Measurements from ENCODE around the gene HSH2D. TPM values are rescaled to one million over a fixed set of nuclear protein-coding genes. Genes with fewer than 3 reads are reported as not detected.

Gene HSH2D
- total and polyA plus RNA-seq, 2 of the 13 experiments (the other 11 are each of a cell fraction or from before 2014, with no cell fraction given): 0.69 to 3.2 TPM

DNA sequence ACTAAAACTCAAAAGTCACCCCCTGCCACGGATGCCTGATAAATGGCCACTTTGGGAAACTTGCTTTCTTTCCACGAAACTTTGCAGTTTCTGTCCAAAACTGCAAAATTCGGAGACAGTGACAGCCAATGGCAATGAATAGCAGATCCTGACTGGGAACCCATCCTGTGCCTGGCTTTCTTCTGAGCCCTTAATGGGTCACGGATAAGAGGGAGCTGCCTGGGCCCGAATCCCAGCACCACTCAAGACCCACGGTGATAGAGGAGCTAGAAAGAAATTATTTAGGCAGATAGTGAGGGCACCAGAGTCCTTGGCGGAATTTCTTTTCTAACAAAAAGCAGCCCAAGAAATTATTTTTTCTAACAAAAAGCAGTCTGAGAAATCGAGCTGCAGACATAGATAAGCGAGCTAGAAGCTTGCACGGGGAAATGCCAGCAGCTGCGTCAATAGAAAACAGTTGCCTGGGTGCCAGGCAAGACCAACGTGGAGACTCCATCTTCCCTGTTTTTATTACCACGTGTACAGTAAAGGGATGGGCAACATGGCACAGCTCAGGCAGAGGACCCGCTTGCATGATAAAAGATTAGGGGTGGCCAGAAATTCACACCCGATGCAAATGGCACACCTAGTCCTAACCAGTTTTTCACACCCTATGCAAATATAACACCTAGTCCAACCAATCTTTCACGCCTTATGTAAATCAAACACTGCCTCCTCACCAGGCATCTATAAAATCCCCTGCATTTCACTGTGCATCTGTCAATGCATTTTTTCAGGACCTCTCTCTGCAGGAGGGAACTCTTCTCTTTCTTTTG, 7.1 kb upstream of the HSH2D start (continued):
- TF ChIP-seq PREB (CRISPR knock-in tag; IDR thresholded peaks at IDR 0.05): no peak
- TF ChIP-seq FOSL1 (CRISPR knock-in tag; IDR thresholded peaks at IDR 0.05; ENCODE audit: borderline replicate concordance): no peak
- TF ChIP-seq, protein P1, sequence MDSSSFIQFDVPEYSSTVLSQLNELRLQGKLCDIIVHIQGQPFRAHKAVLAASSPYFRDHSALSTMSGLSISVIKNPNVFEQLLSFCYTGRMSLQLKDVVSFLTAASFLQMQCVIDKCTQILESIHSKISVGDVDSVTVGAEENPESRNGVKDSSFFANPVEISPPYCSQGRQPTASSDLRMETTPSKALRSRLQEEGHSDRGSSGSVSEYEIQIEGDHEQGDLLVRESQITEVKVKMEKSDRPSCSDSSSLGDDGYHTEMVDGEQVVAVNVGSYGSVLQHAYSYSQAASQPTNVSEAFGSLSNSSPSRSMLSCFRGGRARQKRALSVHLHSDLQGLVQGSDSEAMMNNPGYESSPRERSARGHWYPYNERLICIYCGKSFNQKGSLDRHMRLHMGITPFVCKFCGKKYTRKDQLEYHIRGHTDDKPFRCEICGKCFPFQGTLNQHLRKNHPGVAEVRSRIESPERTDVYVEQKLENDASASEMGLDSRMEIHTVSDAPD (CRISPR knock-in tag; IDR thresholded peaks at IDR 0.05): no peak
- no peak for TF ChIP-seq FUBP1 (CRISPR knock-in tag; IDR thresholded peaks at IDR 0.05; ENCODE audit: borderline replicate concordance)

DNA sequence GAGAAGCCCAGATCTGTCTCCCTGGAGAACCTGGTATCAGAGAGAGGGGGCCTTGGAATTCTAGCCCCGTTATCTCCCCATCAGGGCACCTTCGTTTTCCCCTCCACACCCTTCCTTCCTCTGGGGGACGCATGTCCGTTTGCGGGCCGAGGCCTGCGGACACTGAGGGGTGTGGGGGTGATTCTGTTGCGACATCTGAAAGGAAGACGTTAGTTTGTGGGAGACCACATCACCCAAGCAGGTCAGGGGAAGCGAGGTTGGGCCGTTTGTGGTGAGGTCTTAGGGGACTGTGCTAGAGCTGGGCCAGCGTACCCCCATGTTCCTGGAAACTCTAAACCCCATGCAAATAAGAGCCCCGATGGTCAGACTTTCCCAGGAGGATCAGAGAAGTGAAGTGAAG, 3.7 kb upstream of the HSH2D start:
- intact Hi-C loops (cut with micrococcal nuclease; ENCODE audit: unreplicated experiment) (no loop called here), in situ Hi-C loops (cut with HindIII; ENCODE audit: extremely low pct_ligation_motif_present, low pct_unique_long_range_greater_than_20kb) (no loop called here)
- Histone ChIP-seq H3K9ac (ENCODE audit: insufficient read depth, low read depth, low read length) (no peak overlapping the region), H3K27me3 (ENCODE audit: control insufficient read depth in 1 of 2, insufficient read depth in 2 of 2, low read length in 2 of 2) (no peaks in the 10 kb centered on the region), H2AFZ (ENCODE audit: low read length) (no peak overlapping the region), H3K4me3 (replicated peaks in 1 of 3; ENCODE audit: insufficient read depth in 1 of 3, low read depth in 2 of 3, low read length in 3 of 3) (no peak overlapping the region), H3K27ac (ENCODE audit: extremely low read length, insufficient read depth, low read length) (no peak overlapping the region), H3K4me1 (ENCODE audit: insufficient read depth, low read length) (peaks cover 24% of the 10 kb centered on the region), H3K4me2 (ENCODE audit: low read depth, low read length) (0 out of 2 replicates have a peak overlapping the region, but pooled peaks have one; percentile 3), H3K36me3 (replicated peaks in 1 of 2; ENCODE audit: control insufficient read depth in 1 of 2, insufficient read depth in 2 of 2, low read length in 2 of 2) (no peaks in the 10 kb centered on the region; a peak in 1 of 5 replicates), H4K20me1 (ENCODE audit: insufficient read depth, low read length) (no peaks in the 10 kb centered on the region), H3K9me3 (ENCODE audit: low read length) (no peaks in the 10 kb centered on the region), H3K79me2 (ENCODE audit: insufficient read depth, low read length) (no peaks in the 10 kb centered on the region)
- CTCF ChIA-PET (ENCODE audit: low intra/inter-chr PET ratio, low total read pairs): no interaction called here
- FAIRE-seq (no peak), ATAC-seq (no peak), DNase-seq (ENCODE audit: low spot score) (no peak)
- POLR2A ChIA-PET: interaction anchor here (0.6 kb wide), 1 partner anchor 50 kb away, joined by 3 read pairs; no protein-coding TSS in a partner anchor
- BruUV-seq (replicated peaks): no TSS peak
- WGBS (ENCODE audit: low lambda C conversion rate): 41% methylated on average over 12 of the region's 13 CpGs
- no peak for TF ChIP-seq CENPT (CRISPR knock-in tag; IDR thresholded peaks at IDR 0.05; ENCODE audit: low read depth)
- TF ChIP-seq TMF1 (CRISPR knock-in tag; IDR thresholded peaks at IDR 0.05; ENCODE audit: low read depth): no peak
- TF ChIP-seq PCBP1 (IDR thresholded peaks at IDR 0.05; ENCODE audit: borderline replicate concordance, low read depth, low read length): no peak
- TF ChIP-seq PHF21A (CRISPR knock-in tag; IDR thresholded peaks at IDR 0.05): no peak
- no peak for TF ChIP-seq PTBP1 (IDR thresholded peaks at IDR 0.05; ENCODE audit: low read depth, low read length, poor library complexity, severe bottlenecking)
- no peak for TF ChIP-seq HNRNPUL1 (IDR thresholded peaks at IDR 0.05; ENCODE audit: low read depth, low read length)
- no peak for TF ChIP-seq HNRNPL (IDR thresholded peaks at IDR 0.05; ENCODE audit: low read depth, low read length)
- TF ChIP-seq EHMT2 (IDR thresholded peaks at IDR 0.05; ENCODE audit: borderline replicate concordance, low read depth, low read length): no peak
- no peak for TF ChIP-seq THAP11 (CRISPR knock-in tag; IDR thresholded peaks at IDR 0.05)
- TF ChIP-seq, protein P2, sequence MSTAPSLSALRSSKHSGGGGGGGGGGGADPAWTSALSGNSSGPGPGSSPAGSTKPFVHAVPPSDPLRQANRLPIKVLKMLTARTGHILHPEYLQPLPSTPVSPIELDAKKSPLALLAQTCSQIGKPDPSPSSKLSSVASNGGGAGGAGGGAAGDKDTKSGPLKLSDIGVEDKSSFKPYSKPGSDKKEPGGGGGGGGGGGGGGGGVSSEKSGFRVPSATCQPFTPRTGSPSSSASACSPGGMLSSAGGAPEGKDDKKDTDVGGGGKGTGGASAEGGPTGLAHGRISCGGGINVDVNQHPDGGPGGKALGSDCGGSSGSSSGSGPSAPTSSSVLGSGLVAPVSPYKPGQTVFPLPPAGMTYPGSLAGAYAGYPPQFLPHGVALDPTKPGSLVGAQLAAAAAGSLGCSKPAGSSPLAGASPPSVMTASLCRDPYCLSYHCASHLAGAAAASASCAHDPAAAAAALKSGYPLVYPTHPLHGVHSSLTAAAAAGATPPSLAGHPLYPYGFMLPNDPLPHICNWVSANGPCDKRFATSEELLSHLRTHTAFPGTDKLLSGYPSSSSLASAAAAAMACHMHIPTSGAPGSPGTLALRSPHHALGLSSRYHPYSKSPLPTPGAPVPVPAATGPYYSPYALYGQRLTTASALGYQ (CRISPR knock-in tag; IDR thresholded peaks at IDR 0.05): no peak
- no peak for TF ChIP-seq GTF2F1 (IDR thresholded peaks at IDR 0.05; ENCODE audit: low read length)
- TF ChIP-seq MTF2 (CRISPR knock-in tag; IDR thresholded peaks at IDR 0.05; ENCODE audit: borderline replicate concordance): no peak
- no peak for TF ChIP-seq NFKBIZ (CRISPR knock-in tag; IDR thresholded peaks at IDR 0.05)
